Measurements from ENCODE around the gene BPIFA2.
"Not testable (repeated sequence)": the region's sequence is repeated elsewhere in the genome, so short reads cannot be mapped to it uniquely, and the experiment has no call there.

The BPIFA2 gene

GRCh38 chr20:33177866-33178265, 9.9 kb downstream of the BPIFA2 start:
- peaks cover 8% of the 10 kb centered on the region; the same call in 1 of the 2 replicates for H3K4me1 ChIP-seq (ENCODE audit: control insufficient read depth, insufficient read depth, low read length)
- no peak overlapping the region for H3K9ac ChIP-seq (ENCODE audit: low read depth, low read length)
- H3K27me3 ChIP-seq (ENCODE audit: control insufficient read depth, insufficient read depth, low read length): no peaks in the 10 kb centered on the region
- H3K4me3 ChIP-seq (ENCODE audit: low read depth, low read length): no peak overlapping the region
- H3K36me3 ChIP-seq (ENCODE audit: control insufficient read depth, insufficient read depth, low read length): no peaks in the 10 kb centered on the region
- no peak overlapping the region for H3K27ac ChIP-seq (ENCODE audit: low read depth, low read length)
- H3K9me3 ChIP-seq (ENCODE audit: control insufficient read depth, insufficient read depth, low read length): no peaks in the 10 kb centered on the region

GRCh38 chr20:33178726-33179125, 10.8 kb downstream of the BPIFA2 start:
- H3K27ac ChIP-seq (ENCODE audit: low read depth, low read length): no peak overlapping the region
- peaks cover 8% of the 10 kb centered on the region; the same call in 1 of the 2 replicates for H3K4me1 ChIP-seq (ENCODE audit: control insufficient read depth, insufficient read depth, low read length)
- H3K27me3 ChIP-seq (ENCODE audit: control insufficient read depth, insufficient read depth, low read length): no peaks in the 10 kb centered on the region
- no peak overlapping the region for H3K4me3 ChIP-seq (ENCODE audit: low read depth, low read length)
- H3K9me3 ChIP-seq (ENCODE audit: control insufficient read depth, insufficient read depth, low read length): no peaks in the 10 kb centered on the region
- no peak overlapping the region for H3K9ac ChIP-seq (ENCODE audit: low read depth, low read length)
- H3K36me3 ChIP-seq (ENCODE audit: control insufficient read depth, insufficient read depth, low read length): no peaks in the 10 kb centered on the region

GRCh38 chr20:33180169-33180568, 12.2 kb downstream of the BPIFA2 start:
- no peak overlapping the region for H3K27ac ChIP-seq (ENCODE audit: low read depth, low read length)
- no peaks in the 10 kb centered on the region for H3K27me3 ChIP-seq (ENCODE audit: control insufficient read depth, insufficient read depth, low read length)
- peaks cover 8% of the 10 kb centered on the region; the same call in 1 of the 2 replicates for H3K4me1 ChIP-seq (ENCODE audit: control insufficient read depth, insufficient read depth, low read length)
- no peak overlapping the region for H3K4me3 ChIP-seq (ENCODE audit: low read depth, low read length)
- no peak overlapping the region for H3K9ac ChIP-seq (ENCODE audit: low read depth, low read length)
- H3K36me3 ChIP-seq (ENCODE audit: control insufficient read depth, insufficient read depth, low read length): no peaks in the 10 kb centered on the region
- no peaks in the 10 kb centered on the region for H3K9me3 ChIP-seq (ENCODE audit: control insufficient read depth, insufficient read depth, low read length)

DNA sequence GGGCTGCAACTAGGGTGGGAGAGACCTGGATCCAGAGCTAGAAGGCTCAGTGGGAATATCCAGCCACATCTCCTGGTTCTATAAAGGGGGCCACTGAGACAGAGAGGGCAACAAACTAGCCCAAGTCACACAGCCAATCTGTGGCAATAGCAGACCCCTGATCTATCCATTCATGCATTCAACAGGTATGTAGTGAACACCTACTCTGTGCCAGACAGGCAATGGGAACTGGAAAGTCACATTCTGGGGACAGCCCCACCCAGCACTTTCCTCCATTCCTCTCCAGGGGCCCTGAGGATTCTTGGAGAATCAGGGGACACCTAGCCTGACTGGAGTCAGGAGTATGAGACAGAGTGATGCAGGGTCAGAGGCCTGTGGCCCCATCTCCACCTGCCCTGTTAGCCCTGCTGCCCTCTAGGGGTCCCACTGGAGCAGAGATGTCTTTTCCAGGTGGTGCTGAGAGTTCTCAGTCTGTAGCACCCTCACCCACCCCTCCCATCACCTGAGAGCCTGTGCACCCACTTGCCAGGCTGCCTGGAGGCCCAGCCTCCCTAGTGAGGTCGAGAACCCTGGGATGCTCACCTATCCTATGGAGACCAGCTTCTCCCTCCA, 13.6 kb downstream of the BPIFA2 start:
- no peaks in the 10 kb centered on the region for H3K36me3 ChIP-seq (ENCODE audit: control insufficient read depth, insufficient read depth, low read length)
- H3K9me3 ChIP-seq (ENCODE audit: control insufficient read depth, insufficient read depth, low read length): no peaks in the 10 kb centered on the region
- H3K4me1 ChIP-seq (ENCODE audit: control insufficient read depth, insufficient read depth, low read length): peaks cover 8% of the 10 kb centered on the region; the same call in 1 of the 2 replicates
- H3K27ac ChIP-seq (ENCODE audit: low read depth, low read length): no peak overlapping the region
- H3K4me3 ChIP-seq (ENCODE audit: low read depth, low read length): no peak overlapping the region
- no peak overlapping the region for H3K9ac ChIP-seq (ENCODE audit: low read depth, low read length)
- H3K27me3 ChIP-seq (ENCODE audit: control insufficient read depth, insufficient read depth, low read length): no peaks in the 10 kb centered on the region

DNA sequence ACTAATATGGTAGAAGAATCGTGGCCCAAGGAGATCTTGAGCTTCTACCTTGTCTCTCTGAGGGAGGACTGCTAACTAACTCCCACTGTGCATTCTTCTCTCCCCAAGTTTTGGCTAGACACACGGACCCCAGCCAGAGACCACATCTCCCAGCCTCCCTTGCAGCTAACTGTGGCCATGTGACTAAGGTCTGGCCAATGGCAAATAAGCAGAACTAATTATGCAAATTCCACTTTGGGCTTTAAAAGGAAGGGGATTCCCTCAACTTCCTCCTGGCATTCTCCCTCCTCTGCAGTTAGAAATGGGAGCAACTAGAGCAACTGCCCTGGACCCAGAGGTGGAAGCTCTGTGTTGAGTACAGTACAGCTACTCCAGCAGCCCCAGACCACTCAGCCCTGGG, 15.4 kb downstream of the BPIFA2 start:
- Histone ChIP-seq H3K27ac (ENCODE audit: low read depth, low read length) (no peak overlapping the region), H3K4me3 (ENCODE audit: low read depth, low read length) (no peak overlapping the region), H3K9me3 (ENCODE audit: control insufficient read depth, insufficient read depth, low read length) (no peaks in the 10 kb centered on the region), H3K36me3 (ENCODE audit: control insufficient read depth, insufficient read depth, low read length) (no peaks in the 10 kb centered on the region), H3K27me3 (ENCODE audit: control insufficient read depth, insufficient read depth, low read length) (no peaks in the 10 kb centered on the region), H3K9ac (ENCODE audit: low read depth, low read length) (no peak overlapping the region), H3K4me1 (ENCODE audit: control insufficient read depth, insufficient read depth, low read length) (0 out of 2 replicates have a peak, but pooled peaks cover 4% of the 10 kb centered on the region)

GRCh38 chr20:33185031-33185590, 17.2 kb downstream of the BPIFA2 start:
- H3K4me1 ChIP-seq (ENCODE audit: control insufficient read depth, insufficient read depth, low read length); H3K9me3 ChIP-seq (ENCODE audit: control insufficient read depth, insufficient read depth, low read length); H3K9ac ChIP-seq (ENCODE audit: low read depth, low read length); H3K4me3 ChIP-seq (ENCODE audit: low read depth, low read length); H3K36me3 ChIP-seq (ENCODE audit: control insufficient read depth, insufficient read depth, low read length); H3K27ac ChIP-seq (ENCODE audit: low read depth, low read length); H3K27me3 ChIP-seq (ENCODE audit: control insufficient read depth, insufficient read depth, low read length): not testable (repeated sequence)

DNA sequence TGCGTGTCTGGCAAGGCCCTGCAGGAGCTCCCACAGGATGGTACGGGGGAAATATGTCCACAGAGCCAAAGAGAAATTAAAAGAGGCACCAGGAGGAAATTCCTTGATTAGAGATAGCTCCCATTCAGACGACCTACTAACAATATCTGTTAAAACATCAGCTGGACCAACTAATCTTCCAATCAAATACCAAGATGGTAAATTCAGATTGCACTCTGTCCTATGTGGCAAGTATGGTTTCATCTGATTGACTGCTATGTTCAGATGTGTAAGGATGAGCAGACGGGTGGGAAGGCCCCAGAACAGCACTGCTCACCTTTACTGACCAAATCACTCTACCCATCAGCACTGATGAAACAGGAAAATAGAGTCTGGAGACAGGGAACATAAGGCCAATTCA, 19.5 kb downstream of the BPIFA2 start:
- no peak overlapping the region for H3K9ac ChIP-seq (ENCODE audit: low read depth, low read length)
- H3K9me3 ChIP-seq (ENCODE audit: control insufficient read depth, insufficient read depth, low read length): no peaks in the 10 kb centered on the region
- no peak overlapping the region for H3K4me3 ChIP-seq (ENCODE audit: low read depth, low read length)
- peaks cover 5% of the 10 kb centered on the region for H3K4me1 ChIP-seq (ENCODE audit: control insufficient read depth, insufficient read depth, low read length)
- no peak overlapping the region for H3K27ac ChIP-seq (ENCODE audit: low read depth, low read length)
- no peaks in the 10 kb centered on the region for H3K27me3 ChIP-seq (ENCODE audit: control insufficient read depth, insufficient read depth, low read length)
- no peaks in the 10 kb centered on the region for H3K36me3 ChIP-seq (ENCODE audit: control insufficient read depth, insufficient read depth, low read length)

DNA sequence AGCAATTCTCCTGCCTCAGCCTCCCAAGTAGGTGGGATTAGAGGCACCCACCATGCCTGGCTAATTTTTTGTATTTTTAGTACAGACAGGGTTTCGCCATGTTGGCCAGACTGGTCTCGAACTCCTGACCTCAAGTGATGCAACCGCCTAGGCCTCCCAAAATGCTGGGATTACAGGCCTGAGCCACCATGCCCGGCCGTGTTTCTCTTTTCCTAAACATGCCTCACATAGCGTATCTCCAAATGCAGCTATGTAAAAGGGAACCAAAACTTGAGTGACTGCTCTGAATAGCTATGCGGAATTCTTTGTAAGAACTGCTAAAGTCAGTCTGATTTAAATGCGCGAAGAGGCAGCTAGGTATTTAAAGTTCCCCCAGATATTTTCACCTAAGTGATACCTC, 20.5 kb downstream of the BPIFA2 start:
- no peaks in the 10 kb centered on the region for H3K36me3 ChIP-seq (ENCODE audit: control insufficient read depth, insufficient read depth, low read length)
- H3K4me1 ChIP-seq (ENCODE audit: control insufficient read depth, insufficient read depth, low read length): peaks cover 5% of the 10 kb centered on the region
- no peaks in the 10 kb centered on the region for H3K27me3 ChIP-seq (ENCODE audit: control insufficient read depth, insufficient read depth, low read length)
- H3K27ac ChIP-seq (ENCODE audit: low read depth, low read length): no peak overlapping the region
- no peaks in the 10 kb centered on the region for H3K9me3 ChIP-seq (ENCODE audit: control insufficient read depth, insufficient read depth, low read length)
- no peak overlapping the region for H3K9ac ChIP-seq (ENCODE audit: low read depth, low read length)
- no peak overlapping the region for H3K4me3 ChIP-seq (ENCODE audit: low read depth, low read length)

- Histone ChIP-seq H3K9me3 (ENCODE audit: control insufficient read depth, insufficient read depth, low read length) (no peaks in the 10 kb centered on the region), H3K27me3 (ENCODE audit: control insufficient read depth, insufficient read depth, low read length) (no peaks in the 10 kb centered on the region), H3K4me1 (ENCODE audit: control insufficient read depth, insufficient read depth, low read length) (peaks cover 5% of the 10 kb centered on the region), H3K9ac (ENCODE audit: low read depth, low read length) (no peak overlapping the region), H3K4me3 (ENCODE audit: low read depth, low read length) (no peak overlapping the region), H3K27ac (ENCODE audit: low read depth, low read length) (no peak overlapping the region), H3K36me3 (ENCODE audit: control insufficient read depth, insufficient read depth, low read length) (no peaks in the 10 kb centered on the region)
Measured at GRCh38 chr20:33191484-33191883, 23.5 kb downstream of the BPIFA2 start.

- Histone ChIP-seq H3K9me3 (ENCODE audit: control insufficient read depth, insufficient read depth, low read length) (no peaks in the 10 kb centered on the region), H3K4me1 (ENCODE audit: control insufficient read depth, insufficient read depth, low read length) (peaks cover 5% of the 10 kb centered on the region), H3K27ac (ENCODE audit: low read depth, low read length) (no peak overlapping the region), H3K9ac (ENCODE audit: low read depth, low read length) (no peak overlapping the region), H3K27me3 (ENCODE audit: control insufficient read depth, insufficient read depth, low read length) (no peaks in the 10 kb centered on the region), H3K36me3 (ENCODE audit: control insufficient read depth, insufficient read depth, low read length) (no peaks in the 10 kb centered on the region), H3K4me3 (ENCODE audit: low read depth, low read length) (no peak overlapping the region)
Measured at GRCh38 chr20:33191955-33192354, 24.0 kb downstream of the BPIFA2 start.

GRCh38 chr20:33192912-33193501, 25.0 kb downstream of the BPIFA2 start:
- Histone ChIP-seq H3K4me3 (ENCODE audit: low read depth, low read length) (no peak overlapping the region), H3K27ac (ENCODE audit: low read depth, low read length) (no peak overlapping the region), H3K4me1 (ENCODE audit: control insufficient read depth, insufficient read depth, low read length) (peaks cover 5% of the 10 kb centered on the region), H3K9me3 (ENCODE audit: control insufficient read depth, insufficient read depth, low read length) (no peaks in the 10 kb centered on the region), H3K9ac (ENCODE audit: low read depth, low read length) (no peak overlapping the region), H3K27me3 (ENCODE audit: control insufficient read depth, insufficient read depth, low read length) (no peaks in the 10 kb centered on the region), H3K36me3 (ENCODE audit: control insufficient read depth, insufficient read depth, low read length) (no peaks in the 10 kb centered on the region)

All from HUES48 (cell line).